Fibroblast of skin of right biceps (primary cell): ENCODE measurements around the gene TFCP2L1.
"Not testable (repeated sequence)": the region's sequence is repeated elsewhere in the genome, so short reads cannot be mapped to it uniquely, and the experiment has no call there.

Experiments
- DNase-seq: peaks from one replicate; pipeline ENCODE4 v3.0.0-alpha.2; 2013

Gene TFCP2L1

GRCh38 chr2:121284463-121285449 lies at the start of gene TFCP2L1:
Gene TFCP2L1 (minus strand): TSS chr2:121285202. CDS start chr2:121285109, 93 bp downstream.
- DNase-seq, result no peak

GRCh38 chr2:121333834-121334558 lies 49.0 kb upstream of the TFCP2L1 start:
- DNase-seq, result no peak

GRCh38 chr2:121333231-121333630 lies 48.2 kb upstream of the TFCP2L1 start:
- DNase-seq, result no peak

GRCh38 chr2:121331324-121331723 lies 46.3 kb upstream of the TFCP2L1 start:
- not testable (repeated sequence) for DNase-seq

GRCh38 chr2:121330921-121331320 lies 45.9 kb upstream of the TFCP2L1 start:
- DNase-seq, result no peak

- DNase-seq, result no peak
Observed at GRCh38 chr2:121329786-121330185, 44.8 kb upstream of the TFCP2L1 start.

GRCh38 chr2:121326628-121327027 lies 41.6 kb upstream of the TFCP2L1 start:
- DNase-seq, result no peak

GRCh38 chr2:121324601-121325000 lies 39.6 kb upstream of the TFCP2L1 start:
- no peak for DNase-seq

GRCh38 chr2:121321476-121321875 lies 36.5 kb upstream of the TFCP2L1 start:
- no peak for DNase-seq

GRCh38 chr2:121319941-121320340 lies 34.9 kb upstream of the TFCP2L1 start:
- DNase-seq, result no peak

- no peak for DNase-seq
Observed at GRCh38 chr2:121316986-121317385, 32.0 kb upstream of the TFCP2L1 start.

- not testable (repeated sequence) for DNase-seq
Observed at GRCh38 chr2:121313701-121314100, 28.7 kb upstream of the TFCP2L1 start.

GRCh38 chr2:121309801-121310200 lies 24.8 kb upstream of the TFCP2L1 start:
- no peak for DNase-seq

- no peak for DNase-seq
Observed at GRCh38 chr2:121309323-121309722, 24.3 kb upstream of the TFCP2L1 start.

- DNase-seq, result no peak
Observed at GRCh38 chr2:121307048-121307447, 22.0 kb upstream of the TFCP2L1 start.

GRCh38 chr2:121304941-121305340 lies 19.9 kb upstream of the TFCP2L1 start:
- DNase-seq, result no peak

GRCh38 chr2:121303531-121304263 lies 18.7 kb upstream of the TFCP2L1 start:
- DNase-seq, result no peak

- DNase-seq, result not testable (repeated sequence)
Observed at GRCh38 chr2:121301190-121301589, 16.2 kb upstream of the TFCP2L1 start.

- no peak for DNase-seq
Observed at GRCh38 chr2:121298476-121298875, 13.5 kb upstream of the TFCP2L1 start.

- DNase-seq, result not testable (repeated sequence)
Observed at GRCh38 chr2:121297866-121298265, 12.9 kb upstream of the TFCP2L1 start.

- DNase-seq, result peak; percentile 4
Observed at GRCh38 chr2:121297217-121297830, 12.3 kb upstream of the TFCP2L1 start.

- DNase-seq, result no peak
Observed at GRCh38 chr2:121295911-121296650, 11.1 kb upstream of the TFCP2L1 start.
